ENCODE results near the gene TUBGCP5. TPM values are rescaled to one million over a fixed set of nuclear protein-coding genes. Genes with fewer than 3 reads are reported as not detected.

The TUBGCP5 gene
- total RNA-seq, 1 donor from 2014 or later = 18.5 TPM

DNA sequence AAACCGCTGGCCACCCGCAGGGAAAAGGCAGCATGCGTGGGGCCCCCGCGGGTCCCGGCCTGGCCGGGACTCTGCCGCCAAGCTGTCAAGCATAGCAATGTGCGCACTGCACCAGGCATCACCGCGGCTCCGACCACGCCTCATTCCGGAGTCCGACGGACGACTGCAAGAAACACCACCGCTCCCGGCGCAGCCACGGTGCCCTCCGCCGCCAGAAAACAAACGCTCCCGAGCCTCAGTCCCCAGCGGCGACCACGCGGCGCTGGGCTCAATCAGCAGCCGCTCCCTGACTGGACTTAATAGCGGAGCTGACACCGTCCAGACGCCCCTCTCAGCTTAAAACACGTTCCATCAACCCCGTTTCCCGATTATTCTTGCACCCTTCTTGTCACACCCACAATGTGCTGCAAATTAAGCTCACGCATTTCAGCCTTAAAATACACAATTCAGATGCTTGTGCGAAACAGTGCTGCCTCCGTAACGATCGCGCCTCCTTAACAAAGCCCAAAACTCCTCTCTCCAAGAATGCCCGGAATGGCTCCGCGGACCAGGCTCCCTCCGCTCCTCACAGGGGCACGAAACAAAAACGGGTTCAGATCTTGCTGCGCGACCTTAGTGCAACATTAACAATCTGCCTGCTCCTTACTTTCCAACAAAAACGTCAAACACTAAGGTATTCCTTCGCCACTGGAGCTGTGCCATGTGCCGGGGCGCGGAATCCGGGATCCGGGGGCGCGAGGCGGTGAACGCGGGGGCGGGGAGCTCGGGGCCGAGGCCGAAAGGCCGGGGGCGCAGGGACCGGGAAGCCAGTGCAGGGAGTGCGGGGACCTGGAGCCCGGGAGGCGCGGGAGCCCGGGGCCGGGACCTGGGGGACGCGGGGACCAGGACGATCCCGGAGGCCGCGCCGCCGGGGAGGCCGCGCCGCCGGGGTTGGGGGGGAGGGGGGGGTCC, 59.9 kb downstream of the TUBGCP5 start:
- DNase-seq (ENCODE audit: low read depth) = peak; percentile 69

DNA sequence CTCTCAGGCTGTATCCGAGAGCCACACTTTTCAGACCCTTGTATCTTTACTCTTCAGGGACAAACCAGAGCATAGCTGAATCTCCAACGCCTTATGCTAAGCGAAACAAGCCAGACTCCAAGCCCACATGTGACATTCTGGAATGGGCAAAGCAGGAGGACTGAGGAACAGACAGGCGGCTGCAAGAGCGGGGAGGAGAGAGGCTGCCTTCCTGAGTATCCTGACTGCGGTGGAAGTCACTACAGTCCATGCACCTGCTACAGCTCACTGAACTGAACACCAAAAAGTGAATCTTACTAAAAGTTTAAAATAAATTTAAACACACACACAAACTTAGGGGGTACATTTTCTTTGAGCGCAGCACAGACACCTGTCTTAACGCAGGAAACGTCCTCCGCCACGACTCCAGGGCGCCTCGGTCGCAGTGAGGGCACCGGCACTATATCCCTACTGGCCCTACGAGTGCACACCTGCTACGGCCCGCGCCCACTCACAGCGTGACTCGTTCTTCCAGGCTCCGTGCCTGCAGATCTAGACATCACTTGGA, 60.6 kb downstream of the TUBGCP5 start:
- DNase-seq (ENCODE audit: low read depth) = no peak

DNA sequence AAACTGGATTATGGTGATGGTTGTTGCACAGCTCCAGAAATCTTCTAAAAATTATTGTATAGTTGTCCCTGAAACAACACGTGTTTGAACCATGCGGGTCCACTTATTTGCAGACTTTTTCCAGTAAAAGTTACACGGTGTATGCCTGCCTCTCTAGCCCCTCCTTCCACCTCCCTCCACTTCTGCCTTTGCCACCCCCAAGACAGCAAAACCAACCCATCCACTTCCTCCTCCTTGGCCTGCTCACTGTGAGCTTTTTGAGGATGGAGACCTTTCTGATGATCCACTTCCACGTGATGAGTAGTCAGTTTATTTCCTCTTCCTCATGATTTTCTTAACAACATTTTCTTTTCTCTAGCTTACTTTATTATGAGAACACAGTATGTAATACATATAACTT, 64.6 kb downstream of the TUBGCP5 start:
- DNase-seq (ENCODE audit: low read depth) = no peak

DNA sequence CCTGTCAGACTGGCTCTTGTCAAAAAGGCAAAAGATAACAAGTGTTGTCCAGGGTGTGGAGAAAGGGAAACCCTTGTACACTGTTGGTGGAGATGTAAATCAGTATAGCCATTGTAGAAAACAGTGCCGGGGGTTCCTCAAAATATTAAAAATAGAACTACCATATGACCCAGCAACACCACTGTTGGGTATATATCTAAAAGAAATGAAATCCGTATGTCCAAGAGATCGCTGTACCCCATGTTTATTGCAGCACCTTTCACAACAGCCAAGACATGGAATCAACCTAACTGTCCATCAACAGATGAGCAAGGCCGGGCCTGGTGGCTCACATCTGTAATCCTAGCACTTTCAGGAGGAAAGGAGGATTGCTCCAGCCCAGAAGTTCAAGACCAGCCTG, 65.4 kb downstream of the TUBGCP5 start:
- DNase-seq (ENCODE audit: low read depth) = no peak

DNA sequence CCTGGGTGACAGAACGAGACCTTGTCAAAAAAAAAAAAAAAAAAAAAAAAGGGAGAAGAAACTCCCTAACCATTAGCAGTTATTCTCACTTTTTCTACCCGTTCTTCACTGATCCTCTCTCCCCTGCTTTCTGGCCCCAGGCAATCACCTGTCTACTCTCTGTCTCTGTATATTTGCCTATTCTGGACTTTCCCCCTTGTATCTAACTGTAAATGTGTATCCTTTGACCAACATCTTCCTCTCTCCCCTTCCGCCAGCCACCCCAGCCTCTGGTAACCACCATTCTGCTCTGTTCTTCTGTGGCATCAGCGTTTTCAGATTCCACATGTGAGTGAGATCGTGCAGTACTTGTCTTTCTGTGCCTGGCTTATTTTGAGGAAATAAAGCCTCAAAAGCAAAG, 66.1 kb downstream of the TUBGCP5 start:
- DNase-seq (ENCODE audit: low read depth) = no peak

DNA sequence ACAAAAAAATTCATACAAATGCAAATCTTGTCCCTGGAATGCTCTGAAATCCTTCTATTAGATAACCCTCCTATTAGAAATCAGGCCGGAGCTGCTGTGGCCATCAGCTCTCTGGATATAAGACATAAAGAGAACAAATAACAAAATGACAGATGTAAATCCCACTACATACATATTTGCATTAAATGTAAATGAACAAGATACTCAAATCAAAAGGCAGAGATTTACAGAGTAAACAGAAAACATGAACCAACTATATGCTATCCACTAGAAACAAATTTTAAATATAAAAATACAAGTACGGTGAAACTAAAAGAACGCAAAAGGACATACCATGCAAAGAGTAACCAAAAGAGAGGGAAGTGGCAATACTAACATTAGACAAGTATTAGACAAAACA, 69.9 kb downstream of the TUBGCP5 start:
- DNase-seq (ENCODE audit: low read depth) = no peak

DNA sequence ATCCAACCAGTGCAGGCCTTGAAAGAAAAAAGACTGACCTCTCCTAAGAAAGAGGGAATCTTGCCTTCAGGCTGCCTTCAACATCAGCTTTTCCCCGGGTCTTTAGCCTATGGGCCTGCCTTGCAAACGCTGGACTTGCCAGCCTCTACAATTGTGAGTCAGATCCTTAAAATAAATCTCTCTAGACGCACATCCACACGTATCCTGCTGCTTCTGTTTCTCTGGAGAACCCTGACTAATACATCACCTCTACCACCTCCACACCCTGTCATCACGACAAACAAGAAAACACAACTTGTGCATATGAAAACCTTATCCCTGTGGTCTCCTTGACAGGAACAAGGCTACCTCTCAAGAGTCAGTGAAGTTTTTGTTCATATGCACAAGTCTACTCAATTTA, 71.0 kb downstream of the TUBGCP5 start:
- DNase-seq (ENCODE audit: low read depth) = peak; percentile 70

DNA sequence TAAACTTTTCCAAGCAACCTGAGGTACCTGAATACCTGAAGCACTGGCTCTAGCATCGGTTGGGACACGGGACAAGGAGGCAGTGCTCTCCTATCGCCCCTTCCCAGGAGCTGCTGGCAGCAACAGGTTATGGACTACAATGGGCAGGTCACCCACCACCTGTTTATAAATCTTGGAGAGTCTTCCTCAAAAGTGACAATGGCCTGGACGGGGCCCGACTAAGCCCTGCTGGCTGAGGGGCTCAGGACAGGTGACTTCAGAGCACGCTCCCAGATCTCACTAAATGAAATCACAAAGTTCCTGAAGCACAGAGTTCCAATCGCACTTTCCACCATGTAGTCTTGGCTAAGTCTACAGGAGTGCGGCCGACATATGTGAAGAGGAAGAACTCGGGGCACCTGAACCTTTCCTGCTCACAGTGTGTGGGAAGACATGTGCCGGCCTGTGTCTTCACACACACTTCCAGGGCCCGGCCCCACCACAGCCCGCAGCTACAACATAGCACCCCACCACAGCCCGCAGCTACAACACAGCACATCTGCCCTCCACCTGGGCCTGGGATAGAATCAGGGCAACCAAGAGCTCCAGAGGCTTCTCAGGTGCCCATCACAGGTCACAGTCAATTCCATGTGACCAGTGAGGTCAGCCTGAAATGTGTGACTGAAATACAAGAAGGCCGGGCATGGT, 72.1 kb downstream of the TUBGCP5 start:
- DNase-seq (ENCODE audit: low read depth) = no peak

DNA sequence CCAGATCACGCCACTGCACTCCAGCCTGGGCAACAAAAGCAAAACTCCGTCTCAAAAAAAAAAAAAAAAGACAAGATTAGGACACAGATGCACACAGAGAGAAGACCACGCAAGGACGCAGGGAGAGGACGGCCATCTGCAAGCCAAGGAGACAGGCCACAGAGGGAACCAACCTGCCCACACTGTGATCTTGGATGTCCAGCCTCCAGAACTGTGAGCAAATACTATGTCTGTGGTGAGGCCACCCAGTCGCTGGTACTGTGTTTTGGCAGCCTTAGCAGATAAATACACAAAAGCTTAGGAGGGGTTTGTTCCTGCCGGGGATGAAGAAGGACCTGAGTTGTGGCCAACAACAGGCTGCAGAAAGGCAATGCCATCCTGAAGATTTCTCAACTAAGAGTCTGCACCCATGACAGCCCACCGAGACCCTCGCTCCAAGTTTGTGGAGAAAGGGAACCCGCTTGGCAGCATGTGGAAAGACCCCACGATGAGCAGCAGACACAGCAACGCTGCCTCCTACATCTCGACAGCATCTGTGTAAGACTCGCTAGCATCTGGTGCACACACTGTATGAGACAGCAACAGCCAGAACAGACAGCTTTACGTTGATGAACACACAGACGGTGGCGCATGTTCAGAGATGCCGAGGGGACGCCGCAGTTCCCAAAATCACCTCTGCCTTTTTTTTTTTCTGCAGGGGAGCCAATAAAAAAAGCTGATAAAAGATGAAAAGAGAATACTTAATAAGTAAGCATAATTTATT, 72.9 kb downstream of the TUBGCP5 start:
- no peak for DNase-seq (ENCODE audit: low read depth)

DNA sequence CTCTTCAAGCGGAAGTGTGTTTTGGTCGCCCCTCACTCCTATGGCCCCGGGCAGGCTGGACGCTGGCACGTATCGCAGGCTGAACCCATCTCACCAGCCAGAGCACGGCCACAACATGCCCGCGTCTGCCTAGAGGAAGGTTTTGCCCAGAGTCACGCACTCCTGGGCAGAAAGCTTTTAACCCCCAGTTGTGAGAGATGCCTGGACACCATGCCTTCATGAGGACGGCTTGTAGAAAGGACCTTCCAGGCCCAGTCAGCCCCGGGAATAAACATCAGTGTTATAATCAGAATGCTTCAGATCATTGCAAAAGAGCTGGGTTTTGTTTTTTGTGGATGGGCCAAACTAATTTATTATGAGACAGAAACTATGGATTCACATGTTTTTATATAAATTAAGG, 75.7 kb downstream of the TUBGCP5 start:
- no peak for DNase-seq (ENCODE audit: low read depth)

DNA sequence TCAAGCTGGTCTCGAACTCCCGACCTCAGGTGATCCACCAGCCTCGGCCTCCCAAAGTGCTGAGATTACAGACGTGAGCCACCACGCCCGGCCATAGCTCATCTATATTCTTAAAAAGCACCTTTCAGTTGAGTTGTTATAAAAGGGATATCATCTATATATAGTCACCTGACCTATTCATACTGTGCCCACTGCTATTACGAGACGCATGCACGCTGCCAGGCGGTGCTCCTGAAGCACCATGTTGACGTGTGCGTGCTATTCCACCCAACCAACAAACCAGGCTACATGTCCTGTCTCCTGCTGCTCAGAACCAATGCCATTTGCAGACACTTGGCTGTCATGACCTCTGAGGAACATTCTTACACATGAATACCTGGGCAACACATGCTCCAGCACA, 76.8 kb downstream of the TUBGCP5 start:
- DNase-seq (ENCODE audit: low read depth) = no peak

DNA sequence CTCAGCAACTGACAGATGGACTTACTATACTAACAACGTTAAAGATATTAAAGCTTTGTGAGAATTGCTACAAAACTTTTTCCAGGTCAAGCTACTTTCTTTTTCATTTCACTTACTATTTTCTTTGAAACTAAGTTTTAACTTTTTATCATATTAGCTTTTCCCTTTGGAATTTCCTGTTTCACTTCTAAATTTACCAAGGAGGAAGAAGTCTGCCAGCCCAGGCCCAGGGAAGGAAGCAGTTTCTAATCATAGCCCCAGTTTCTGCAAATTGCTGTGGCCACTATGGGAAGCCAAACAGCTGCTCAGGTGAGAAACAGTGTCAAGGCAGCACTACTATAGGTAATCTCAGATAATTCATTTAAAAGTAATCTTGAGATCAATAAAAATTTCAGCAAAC, 77.6 kb downstream of the TUBGCP5 start:
- DNase-seq (ENCODE audit: low read depth) = peak; percentile 16

DNA sequence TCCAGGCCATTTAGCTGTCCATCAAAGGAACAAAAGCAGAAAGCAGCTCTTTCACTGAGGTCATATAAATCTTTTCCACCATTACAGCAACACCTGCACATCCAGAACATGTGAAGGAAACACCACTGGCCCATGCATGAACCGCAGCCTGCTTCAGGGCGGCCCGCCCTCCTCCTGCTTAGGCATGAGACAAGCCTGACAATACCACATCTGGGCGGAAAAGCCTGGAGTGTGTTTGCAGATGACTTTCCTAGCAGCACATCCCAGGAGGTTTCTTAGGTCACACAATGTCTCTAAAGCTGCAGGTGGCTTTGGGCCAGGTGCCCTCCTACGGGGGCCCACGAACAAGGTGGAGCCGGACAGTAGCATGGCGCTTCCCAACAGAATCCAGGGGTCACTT, 78.8 kb downstream of the TUBGCP5 start:
- DNase-seq (ENCODE audit: low read depth) = no peak

DNA sequence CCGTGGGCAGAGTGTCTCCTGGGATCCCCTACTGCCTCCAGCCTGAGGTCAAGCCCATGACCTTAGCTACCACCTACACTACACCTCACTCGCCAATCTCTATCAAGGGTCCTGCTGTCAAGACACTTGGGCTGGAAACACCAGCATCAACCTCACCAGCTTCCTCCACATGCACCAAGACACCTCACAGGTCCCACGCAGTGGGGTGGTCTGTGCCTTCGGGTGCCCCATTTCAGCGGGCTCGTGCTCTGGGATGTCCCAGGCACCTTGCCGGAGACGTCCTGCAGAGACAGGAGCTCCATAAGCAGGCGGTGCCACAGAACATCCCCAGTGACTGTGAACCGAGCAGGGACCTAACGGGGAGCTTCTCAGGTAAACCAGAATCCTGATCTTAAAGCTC, 79.2 kb downstream of the TUBGCP5 start:
- DNase-seq (ENCODE audit: low read depth) = no peak

DNA sequence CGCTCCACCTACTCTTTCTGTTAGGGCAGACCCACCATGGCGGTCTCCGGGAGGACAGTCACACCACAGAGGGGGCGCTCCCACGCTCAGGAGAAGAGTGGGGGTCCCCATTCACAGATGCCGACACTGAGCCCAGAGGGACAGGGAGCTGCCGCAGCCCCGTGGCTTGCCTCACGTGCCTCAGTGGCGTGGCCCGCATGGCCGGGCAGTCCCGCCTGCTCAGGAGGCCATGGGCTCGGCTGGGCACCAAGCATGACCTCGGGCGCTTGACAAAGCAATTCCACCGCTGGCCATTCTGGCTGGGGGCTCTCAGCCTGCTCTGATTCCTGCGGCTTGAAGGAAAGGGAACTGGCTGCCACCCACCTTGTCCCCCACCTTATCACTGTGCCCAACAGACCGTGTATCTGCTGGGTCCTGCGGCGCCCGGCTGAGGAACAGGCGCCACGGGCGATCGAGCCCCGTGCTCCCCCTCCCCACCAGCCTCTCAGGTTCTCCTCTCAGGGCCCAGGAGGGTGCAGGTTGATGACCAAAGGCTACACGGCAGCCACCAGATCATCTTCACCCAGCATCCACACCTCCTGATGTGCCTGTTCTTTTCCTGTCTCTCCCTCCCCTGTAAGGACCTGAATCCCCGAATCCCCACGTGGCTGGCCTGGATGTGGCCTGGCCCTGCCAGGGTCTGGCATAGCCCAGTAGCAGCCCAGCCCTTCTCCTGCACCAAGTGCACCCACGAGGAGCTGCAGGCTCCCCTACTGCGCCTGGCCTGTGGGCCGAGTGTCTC, 79.9 kb downstream of the TUBGCP5 start:
- DNase-seq (ENCODE audit: low read depth) = no peak

DNA sequence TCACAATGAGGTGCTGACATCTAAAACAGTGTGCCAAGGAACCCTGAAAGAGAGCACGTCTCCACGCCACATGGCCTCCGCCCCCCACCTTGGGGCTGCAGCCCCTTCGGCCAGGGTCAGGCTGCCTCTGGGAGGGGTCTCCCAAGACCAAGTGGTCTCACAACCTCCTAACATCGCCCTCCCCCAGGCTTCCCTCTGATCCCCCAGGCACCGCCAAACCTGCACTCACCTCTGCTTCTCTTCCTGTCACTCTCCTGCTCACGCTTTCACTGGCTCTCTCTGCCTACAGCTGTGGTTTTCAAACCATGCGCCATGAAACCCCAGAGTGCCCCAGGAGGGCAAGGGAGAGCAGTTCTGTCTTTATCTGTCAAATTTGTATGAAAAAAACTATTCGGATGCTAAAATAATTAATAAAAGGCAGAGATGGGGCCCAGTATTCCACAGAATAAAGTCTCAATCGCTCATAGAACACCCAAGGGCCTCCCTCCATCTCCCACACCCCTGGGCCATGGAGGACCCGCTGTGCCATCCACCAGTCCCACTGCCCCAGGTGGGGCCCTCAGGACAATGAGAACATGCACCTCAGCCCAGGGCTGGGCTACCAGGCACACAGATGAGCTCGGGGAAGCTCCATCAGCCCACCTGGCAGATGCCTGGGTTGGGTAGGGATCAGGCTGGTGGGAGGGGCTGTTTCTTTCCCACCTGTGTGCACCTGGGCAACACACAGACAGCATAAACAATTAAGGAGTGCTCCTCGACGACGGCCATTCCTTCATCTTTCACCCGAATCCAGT, 80.7 kb downstream of the TUBGCP5 start:
- no peak for DNase-seq (ENCODE audit: low read depth)

DNA sequence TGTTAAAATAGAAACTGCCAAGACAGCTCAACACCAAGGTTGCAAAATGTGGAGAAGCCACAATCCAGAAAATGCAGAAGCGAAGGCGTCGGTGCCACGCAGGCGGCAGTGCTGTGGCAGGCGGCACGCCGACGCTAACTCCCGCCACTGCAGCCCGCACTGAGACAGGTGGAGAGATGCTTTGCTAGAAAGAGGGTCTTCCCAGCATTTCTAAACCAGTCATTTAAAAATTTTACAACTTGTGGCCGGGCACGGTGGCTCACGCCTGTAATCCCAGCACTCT, 82.5 kb downstream of the TUBGCP5 start:
- DNase-seq (ENCODE audit: low read depth) = no peak

DNA sequence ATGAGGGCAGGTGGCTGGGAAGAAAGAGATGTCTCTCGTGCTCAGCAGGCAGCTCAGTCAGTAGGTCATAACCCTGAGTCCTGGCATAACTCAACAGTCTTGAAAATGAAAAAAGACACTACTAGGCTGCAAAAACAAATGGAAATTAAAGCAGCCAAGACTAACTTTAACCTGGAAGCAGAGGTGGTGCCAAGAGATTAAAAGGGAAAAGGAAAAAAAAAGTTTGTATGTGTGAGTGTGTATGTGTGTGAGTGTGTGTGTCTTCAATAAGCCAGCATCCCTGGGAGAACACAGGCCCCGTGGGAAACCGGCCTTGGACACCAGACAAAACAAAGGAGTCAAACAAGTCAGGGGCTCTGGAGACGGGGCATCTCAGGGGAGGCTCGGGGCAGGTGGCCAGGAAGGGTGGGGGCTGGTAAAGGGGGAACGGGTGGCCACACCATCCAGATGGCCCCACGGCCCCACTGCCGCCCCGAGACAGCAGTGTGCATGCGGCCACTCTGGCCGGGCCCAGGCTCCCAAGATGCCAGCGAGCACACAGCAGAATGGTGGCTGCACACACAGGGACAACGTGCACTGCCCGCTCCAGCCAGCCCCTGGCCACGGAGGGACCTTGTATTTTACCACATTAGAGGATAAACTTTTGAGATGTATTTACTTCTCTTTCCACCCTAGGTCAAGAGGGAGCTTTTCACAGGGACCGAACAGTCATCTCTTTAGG, 83.0 kb downstream of the TUBGCP5 start:
- DNase-seq (ENCODE audit: low read depth) = peak; percentile 21

DNA sequence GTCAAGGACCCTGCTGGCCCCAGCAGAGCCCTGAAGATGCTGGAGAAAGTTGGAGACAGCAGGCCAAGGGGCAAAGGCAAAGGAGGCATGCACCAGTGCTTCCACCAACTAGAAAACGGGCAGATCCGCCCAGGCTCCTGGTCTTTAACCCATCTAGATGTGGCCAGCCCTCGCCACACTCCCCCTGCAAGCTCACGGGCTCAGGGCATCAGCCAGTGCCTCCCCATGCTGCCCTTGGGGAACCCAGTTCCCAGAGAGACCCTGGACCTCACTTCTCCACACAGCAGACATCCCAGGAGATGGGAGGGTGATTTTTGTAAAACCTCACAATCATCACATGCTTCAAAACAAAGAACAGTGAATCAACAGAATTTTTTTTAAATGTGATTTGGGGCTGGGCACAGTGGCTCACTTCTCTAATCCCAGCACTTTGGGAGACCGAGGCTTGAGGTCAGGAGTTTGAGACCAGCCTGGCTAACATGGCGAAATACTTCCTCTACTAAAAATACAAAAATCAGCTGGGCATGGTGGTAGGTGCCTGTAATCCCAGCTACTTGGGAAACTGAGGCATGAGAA, 83.7 kb downstream of the TUBGCP5 start:
- DNase-seq (ENCODE audit: low read depth) = no peak
